ENCODE measurements around the gene DPH6. TPM values are rescaled to one million over a fixed set of nuclear protein-coding genes. Genes with fewer than 3 reads are reported as not detected.
"Not testable (repeated sequence)": the region's sequence is repeated elsewhere in the genome, so short reads cannot be mapped to it uniquely, and the experiment has no call there.

The DPH6 gene, protein sequence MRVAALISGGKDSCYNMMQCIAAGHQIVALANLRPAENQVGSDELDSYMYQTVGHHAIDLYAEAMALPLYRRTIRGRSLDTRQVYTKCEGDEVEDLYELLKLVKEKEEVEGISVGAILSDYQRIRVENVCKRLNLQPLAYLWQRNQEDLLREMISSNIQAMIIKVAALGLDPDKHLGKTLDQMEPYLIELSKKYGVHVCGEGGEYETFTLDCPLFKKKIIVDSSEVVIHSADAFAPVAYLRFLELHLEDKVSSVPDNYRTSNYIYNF
- total RNA-seq = 10 to 100 TPM in 3 of 4 donors, 1 to 10 TPM in 1; 9.6 to 13.2 (median 10.5) TPM
- 1 to 10 TPM; 3.6 to 6.1 (median 4.2) TPM for polyA plus RNA-seq

DNA sequence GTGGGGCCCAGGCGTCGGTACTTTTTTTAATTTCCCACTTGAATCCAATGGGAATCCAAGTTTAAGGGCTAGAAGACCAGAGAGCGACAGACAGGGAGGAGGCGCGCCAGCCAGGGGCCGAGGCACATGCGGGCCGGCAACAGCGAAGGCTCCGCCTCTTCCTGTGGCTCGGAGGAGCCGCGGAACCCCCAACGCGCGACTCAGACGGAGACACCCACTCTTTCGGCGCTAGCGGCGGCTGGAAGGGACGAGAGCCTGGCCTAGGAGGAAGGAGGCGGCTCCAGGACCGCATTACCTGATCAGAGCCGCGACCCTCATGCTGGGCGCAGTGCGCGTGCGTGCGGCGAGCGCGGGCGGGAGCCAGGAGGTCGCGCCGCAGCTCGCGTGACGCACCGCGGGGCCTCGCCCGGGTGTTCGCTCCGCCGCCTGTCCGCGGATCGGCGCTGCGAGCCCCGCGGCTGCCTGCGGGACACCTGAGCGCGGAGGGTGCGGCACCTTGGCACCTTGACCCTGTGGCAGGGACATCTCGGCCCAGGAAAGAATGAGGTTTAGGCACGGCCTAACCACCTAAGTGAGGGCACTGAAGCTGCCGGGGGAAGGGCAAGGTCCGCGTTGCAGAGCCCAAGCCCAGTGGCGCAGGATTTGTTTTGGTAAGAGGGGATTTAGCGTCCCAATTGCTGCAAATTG, at the start of gene DPH6:
TSS of gene DPH6 (minus strand) at position 342 of the 687 bp plus-strand sequence. CDS start at position 318, 24 bp downstream.
- 0% methylated on average over 66 of the region's 66 CpGs for WGBS, 2 donors
- H3K4me3 ChIP-seq = peak within 1 kb of the TSS; percentile 68 to 76 (median 74)
- H3K27ac ChIP-seq = peak within 1 kb of the TSS; percentile 94 to 97 (median 96)
- DNase-seq = peak; percentile 90
- H3K36me3 ChIP-seq = no peaks in the 10 kb centered on the region
- peak in 1 of 2 donors; percentile 29 for TF ChIP-seq POLR2A (IDR thresholded peaks at IDR 0.05)
- TF ChIP-seq POLR2AphosphoS5 (IDR thresholded peaks at IDR 0.05) = peak; percentile 63 to 82 (median 72)
- TF ChIP-seq EP300 (IDR thresholded peaks at IDR 0.05) = no peak
- intact Hi-C loops (cut with DNase I) = loop anchor here (5.0 to 10.0 kb wide), 5 partner anchors 241 to 1589 kb away; partner anchors contain the start of genes LPCAT4, SLC12A6 and ZNF770
- peaks cover 0 to 19% (median 15%) of the 10 kb centered on the region in 4 donors for H3K4me1 ChIP-seq
- H3K9me3 ChIP-seq = no peaks in the 10 kb centered on the region
- no peaks in the 10 kb centered on the region for H3K27me3 ChIP-seq

DNA sequence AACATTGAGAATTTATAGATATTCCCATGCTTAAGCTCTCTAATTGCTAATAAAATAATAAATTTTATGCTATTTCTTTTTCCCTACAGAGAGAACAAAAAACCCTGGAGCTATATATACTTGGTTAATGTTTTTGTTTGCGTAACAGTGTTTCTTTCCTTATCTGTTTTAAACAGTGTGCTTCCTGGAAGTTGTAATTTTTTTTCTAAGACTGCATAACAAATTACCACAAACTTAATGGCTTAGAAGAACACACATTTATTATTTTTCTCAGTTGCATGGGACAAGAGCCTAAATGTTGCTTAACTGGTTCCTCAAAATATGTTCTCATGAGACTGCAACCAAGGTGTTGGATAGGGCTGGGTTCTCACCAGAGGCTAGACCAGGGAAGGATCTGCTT, 49.7 kb upstream of the DPH6 start:
- TF ChIP-seq, protein P1, sequence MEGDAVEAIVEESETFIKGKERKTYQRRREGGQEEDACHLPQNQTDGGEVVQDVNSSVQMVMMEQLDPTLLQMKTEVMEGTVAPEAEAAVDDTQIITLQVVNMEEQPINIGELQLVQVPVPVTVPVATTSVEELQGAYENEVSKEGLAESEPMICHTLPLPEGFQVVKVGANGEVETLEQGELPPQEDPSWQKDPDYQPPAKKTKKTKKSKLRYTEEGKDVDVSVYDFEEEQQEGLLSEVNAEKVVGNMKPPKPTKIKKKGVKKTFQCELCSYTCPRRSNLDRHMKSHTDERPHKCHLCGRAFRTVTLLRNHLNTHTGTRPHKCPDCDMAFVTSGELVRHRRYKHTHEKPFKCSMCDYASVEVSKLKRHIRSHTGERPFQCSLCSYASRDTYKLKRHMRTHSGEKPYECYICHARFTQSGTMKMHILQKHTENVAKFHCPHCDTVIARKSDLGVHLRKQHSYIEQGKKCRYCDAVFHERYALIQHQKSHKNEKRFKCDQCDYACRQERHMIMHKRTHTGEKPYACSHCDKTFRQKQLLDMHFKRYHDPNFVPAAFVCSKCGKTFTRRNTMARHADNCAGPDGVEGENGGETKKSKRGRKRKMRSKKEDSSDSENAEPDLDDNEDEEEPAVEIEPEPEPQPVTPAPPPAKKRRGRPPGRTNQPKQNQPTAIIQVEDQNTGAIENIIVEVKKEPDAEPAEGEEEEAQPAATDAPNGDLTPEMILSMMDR (IDR thresholded peaks at IDR 0.05) = no peak
- TF ChIP-seq POLR2A (IDR thresholded peaks at IDR 0.05) (no peak), EP300 (IDR thresholded peaks at IDR 0.05) (no peak), POLR2AphosphoS5 (IDR thresholded peaks at IDR 0.05) (no peak)
- H3K27ac ChIP-seq = no peak overlapping the region
- no peaks in the 10 kb centered on the region for H3K9me3 ChIP-seq
- no peak for DNase-seq
- no peaks in the 10 kb centered on the region for H3K36me3 ChIP-seq
- no peaks in the 10 kb centered on the region for H3K4me1 ChIP-seq
- WGBS, 2 donors = 46 to 94% methylated on average over 1 of the region's 1 CpG
- intact Hi-C loops (cut with DNase I) = no loop called here
- H3K27me3 ChIP-seq = no peaks in the 10 kb centered on the region
- no peak overlapping the region for H3K4me3 ChIP-seq

DNA sequence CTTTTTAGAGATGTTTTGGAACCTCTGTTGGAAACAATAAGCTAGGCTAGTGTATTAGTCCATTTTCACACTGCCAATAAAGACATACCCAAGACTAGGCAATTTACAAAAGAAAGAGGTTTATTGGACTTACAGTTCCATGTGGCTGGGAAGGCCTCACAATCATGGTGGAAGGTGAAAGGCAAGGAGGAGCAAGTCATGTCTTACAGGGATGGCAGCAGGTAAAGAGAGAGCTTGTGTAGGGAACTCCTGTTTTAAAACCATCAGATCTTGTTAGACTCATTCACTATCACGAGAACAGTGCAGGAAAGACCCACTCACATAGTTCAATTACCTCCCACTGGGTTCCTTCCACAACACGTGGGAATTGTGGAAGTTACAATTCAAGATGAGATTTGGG, 46.0 kb upstream of the DPH6 start:
- H3K9me3 ChIP-seq; H3K27me3 ChIP-seq; H3K36me3 ChIP-seq; H3K4me3 ChIP-seq; H3K4me1 ChIP-seq; DNase-seq; intact Hi-C loops (cut with DNase I); H3K27ac ChIP-seq: not testable (repeated sequence)
- WGBS, 2 donors = 87% methylated on average over 2 of the region's 2 CpGs

DNA sequence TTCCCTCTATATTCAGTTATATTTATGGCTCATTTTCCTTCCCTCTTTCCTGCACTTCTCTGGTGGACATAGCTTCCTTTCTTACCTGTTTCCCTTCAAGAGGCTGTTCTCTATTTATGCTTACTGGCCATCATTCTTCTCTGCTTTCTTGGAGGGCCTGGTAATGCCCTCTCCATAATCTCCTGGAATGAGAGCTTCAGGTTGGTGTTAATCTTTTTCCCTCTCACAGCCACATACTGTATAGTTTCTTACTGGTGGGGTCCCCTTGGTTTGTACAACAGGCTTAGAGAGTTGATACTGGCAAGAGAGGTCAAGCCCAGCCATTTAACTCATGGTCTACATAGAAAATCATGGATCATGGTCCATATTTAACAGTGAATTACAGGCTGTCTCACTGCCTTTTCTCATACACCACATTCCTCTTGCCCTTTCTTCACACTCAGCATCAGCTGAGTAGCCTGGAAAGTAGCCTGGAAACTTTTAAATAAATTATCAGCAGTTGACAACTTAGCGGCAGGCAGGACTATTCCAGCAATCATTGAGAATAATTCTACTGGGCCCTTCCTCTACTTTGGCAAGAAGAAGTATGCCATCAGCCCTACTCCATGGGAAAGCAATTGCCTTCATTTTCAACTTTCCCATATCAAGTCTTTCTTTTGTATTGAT, 38.0 kb upstream of the DPH6 start:
- Histone ChIP-seq H3K4me3 (no peak overlapping the region), H3K27ac (peak overlapping the region in 1 of 4 donors; percentile 39), H3K4me1 (peaks cover 0 to 7% (median 3%) of the 10 kb centered on the region in 4 donors), H3K36me3 (no peaks in the 10 kb centered on the region), H3K27me3 (no peaks in the 10 kb centered on the region), H3K9me3 (no peaks in the 10 kb centered on the region)
- intact Hi-C loops (cut with DNase I) = no loop called here
- no peak for DNase-seq
- WGBS, 2 donors = 82 to 90% methylated on average over 1 of the region's 1 CpG
- no peak for TF ChIP-seq EP300 (IDR thresholded peaks at IDR 0.05)
- TF ChIP-seq, protein P1 (IDR thresholded peaks at IDR 0.05) = no peak
- TF ChIP-seq POLR2AphosphoS5 (IDR thresholded peaks at IDR 0.05) = no peak
- no peak for TF ChIP-seq POLR2A (IDR thresholded peaks at IDR 0.05)

DNA sequence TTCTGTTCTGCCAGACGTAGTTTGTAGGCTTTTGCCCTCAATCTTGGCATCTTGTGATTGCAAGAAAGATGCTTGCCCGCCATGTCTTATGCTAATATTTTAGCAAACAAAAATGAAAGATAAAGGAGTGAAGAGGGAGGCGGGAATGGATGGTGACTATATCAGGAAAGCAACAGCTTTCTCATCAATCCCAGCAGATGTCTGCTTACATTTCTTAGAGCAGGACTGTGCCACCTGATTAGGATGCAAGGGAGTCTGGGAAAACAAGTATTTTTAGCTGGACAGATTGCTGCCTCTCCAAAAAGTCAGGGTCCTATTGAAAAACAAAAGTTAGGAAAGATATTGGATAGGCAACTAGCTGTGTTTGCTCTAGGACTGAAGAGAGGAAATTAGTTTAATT, 34.6 kb upstream of the DPH6 start:
- no peak for DNase-seq
- TF ChIP-seq POLR2A (IDR thresholded peaks at IDR 0.05) (no peak), POLR2AphosphoS5 (IDR thresholded peaks at IDR 0.05) (no peak), EP300 (IDR thresholded peaks at IDR 0.05) (no peak)
- TF ChIP-seq, protein P1 (IDR thresholded peaks at IDR 0.05) = no peak
- intact Hi-C loops (cut with DNase I) = no loop called here

More for the DNA sequence above, 34.6 kb upstream of the DPH6 start:
- Histone ChIP-seq H3K27me3 (no peaks in the 10 kb centered on the region), H3K36me3 (no peaks in the 10 kb centered on the region), H3K4me1 (peaks cover 0 to 7% (median 3%) of the 10 kb centered on the region in 4 donors), H3K27ac (no peak overlapping the region), H3K9me3 (no peaks in the 10 kb centered on the region), H3K4me3 (no peak overlapping the region)
- WGBS, 2 donors = 58 to 83% methylated on average over 3 of the region's 3 CpGs
